ENCODE measurements around the gene HMCN2.
"Not testable (repeated sequence)": the region's sequence is repeated elsewhere in the genome, so short reads cannot be mapped to it uniquely, and the experiment has no call there.

The HMCN2 gene

DNA sequence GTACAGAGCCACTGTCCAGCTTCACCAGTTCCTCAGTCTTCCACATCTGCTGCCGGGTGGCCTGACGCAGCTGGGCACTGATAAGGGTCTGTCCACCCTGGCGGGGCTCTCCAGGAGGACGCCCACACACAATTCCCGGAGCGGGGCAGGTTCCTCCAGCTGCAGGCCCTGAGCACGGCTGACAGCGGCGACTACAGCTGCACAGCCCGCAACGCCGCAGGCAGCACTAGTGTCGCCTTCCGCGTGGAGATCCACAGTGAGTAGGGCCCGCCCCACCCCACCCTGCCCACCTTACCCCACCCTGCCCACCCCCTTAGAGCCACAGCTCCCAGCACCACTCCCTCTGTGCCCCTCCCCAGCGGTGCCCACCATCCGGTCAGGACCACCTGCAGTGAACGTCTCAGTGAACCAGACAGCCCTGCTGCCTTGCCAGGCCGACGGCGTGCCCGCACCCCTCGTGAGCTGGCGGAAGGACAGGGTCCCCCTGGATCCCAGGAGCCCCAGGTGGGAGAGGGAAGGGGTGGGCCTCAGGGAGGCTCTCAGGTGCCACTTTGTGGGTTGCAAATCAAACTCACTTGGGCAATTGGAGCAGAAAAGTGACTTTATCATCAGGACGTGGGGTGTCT is 130.4 kb downstream of the HMCN2 start:
- DNase-seq: no peak

DNA sequence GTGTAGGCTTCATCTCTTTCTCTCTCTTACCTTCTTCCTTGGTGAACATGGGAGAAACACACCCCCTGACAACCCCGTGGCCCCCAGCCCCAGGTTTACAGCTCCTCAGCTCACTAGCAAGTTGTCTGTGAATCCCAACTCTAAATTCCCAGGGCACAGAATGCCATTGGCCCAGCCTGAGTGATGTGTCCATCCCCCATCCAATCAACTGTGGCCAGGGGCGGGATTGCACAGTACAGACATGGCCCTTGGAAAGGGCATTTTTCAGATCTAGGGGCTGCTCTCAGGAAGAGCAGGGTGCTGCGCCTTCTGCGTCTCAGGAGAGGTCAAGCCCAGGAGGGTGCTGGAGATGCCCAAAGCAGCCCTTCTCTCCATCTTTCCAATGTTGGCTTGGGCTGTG is 131.0 kb downstream of the HMCN2 start:
- no peak for DNase-seq

DNA sequence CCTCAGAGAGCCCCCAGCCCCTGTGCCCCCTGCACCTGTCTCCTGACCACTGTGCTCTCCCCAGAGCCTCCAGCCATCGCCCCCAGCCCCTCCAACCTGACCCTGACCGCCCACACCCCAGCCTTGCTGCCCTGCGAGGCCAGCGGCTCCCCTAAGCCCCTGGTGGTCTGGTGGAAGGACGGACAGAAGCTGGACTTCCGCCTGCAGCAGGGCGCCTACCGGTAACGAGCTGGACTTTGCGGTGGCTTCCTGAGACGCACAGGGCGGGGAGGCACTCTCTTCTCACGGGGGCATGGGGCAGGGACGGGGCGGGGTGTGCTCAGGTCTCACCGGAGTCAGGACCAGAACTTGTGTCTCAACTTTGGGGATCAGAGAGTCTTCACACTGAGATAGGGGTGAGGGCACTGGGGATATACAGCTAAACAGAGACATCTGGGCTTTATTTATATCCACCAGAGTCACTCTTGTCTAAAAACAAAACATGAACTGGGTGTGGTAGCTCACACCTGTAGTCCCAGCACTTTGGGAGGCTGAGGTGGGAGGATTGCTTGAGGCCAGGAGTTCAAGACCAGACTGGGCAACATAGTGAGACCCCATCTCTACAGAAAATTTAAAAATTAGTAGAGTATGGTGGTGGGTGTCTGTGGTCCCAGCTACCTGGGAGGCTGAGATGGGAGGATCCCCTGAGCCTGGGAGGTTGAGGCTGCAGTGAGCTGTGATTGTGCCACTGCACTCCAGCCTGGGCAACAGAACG is 133.1 kb downstream of the HMCN2 start:
- no peak for DNase-seq

DNA sequence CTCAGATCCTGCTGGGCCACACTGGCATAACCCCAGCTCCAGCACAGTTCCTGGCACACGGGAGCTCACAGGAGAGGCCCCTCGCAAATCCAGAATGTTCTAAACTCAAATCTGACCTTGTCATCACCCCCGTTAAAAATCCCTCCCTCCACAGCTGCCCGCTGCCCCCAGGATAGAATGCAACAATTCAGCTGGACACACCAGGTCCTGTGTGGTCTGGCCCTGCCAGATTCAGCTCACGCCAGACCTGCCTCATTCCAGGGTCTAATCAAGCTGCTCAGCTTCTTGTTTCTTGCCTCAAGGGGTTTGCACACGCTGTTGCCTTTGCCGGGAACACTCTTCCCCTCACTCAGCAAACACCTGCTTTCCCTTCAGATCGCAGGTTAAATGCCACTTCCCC is 134.2 kb downstream of the HMCN2 start:
- no peak for DNase-seq

DNA sequence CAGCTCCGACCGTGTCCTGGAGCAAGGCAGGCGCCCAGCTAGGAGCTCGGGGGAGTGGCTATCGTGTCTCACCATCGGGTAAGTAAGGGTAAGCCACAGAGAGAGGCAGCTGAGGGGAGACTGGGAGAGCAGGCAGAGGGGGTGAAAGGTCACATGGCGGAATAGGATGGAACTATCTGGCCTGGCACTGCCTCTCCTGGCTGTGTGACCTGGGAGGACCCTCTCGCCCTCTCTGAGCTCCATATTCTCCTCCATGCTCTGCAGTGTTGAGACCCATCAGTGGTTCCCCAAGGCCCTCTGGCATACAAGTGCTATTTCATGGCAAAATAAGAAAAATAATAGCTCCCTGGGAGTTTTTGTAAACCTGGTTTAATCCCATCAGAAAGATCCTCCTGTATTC is 135.3 kb downstream of the HMCN2 start:
- DNase-seq: no peak

DNA sequence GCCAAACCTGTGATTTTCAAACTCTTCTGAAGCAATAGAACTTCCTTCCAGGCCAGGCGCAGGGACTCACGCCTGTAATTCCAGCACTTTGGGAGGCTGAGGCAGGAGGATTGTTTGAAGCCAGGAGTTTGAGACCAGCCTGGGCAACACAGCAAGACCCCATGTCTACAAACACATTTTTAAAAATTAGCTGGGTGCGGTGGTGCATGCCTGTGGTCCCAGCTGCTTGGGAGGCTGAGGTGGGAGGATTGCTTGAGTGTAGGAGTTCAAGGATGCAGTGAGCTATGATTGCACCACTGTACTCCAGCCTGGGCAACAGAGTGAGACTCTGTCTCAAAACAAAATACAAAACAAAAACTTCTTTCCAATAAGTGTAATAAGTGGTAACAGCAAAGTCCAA is 136.2 kb downstream of the HMCN2 start:
- DNase-seq: not testable (repeated sequence)

DNA sequence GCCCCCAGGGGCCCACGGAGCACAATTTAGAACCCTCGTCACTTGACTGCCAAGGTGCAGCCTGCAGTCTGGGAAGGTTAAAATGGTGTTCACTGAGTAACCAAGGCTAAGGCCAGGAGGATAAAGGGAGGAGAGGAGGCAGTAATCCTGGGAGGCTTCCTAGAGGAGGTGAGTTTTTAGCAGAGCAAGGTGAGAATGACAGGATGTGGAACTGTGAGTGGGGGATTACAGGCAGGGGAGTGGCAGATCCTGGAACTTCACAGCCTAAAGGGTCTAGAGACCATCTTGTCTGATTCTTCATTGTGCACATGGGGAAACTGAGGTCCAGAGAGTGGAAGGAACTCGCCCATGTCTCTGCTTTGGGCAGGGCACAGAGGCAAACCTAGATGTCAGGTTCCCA is 136.7 kb downstream of the HMCN2 start:
- no peak for DNase-seq

DNA sequence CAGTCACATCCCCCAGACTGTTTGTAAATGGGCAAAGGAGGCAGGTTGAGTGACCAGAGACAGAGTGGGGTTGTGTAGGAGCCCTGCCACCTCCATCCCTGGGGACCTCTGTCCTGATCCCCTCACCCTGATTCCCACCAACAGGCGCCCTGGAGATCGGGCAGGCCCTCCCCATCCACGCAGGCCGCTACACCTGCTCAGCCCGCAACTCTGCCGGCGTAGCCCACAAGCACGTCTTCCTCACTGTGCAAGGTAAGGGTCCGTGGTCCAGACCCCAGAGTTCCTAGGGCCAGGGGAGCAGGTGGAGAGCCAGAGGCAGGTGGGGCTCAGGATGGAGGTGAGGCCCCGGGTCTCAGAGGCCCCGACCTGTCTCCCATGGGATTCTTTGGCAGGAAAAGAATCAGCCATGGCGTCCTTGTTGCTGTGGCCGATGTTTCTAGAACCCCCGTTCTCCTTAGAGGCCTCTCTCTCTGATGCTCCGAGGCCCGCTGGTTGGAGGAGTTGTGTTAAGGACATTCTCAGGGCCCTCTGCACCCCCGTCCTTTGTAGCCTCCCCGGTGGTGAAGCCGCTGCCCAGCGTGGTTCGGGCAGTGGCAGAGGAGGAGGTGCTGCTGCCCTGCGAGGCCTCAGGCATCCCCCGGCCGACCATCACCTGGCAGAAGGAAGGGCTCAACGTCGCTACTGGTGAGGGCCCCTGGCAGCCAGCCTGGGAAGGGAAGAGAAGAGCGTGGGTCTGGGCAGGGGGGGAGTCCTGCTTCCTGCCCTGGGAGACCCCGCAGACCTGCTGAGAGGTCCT is 137.3 kb downstream of the HMCN2 start:
- DNase-seq: no peak

DNA sequence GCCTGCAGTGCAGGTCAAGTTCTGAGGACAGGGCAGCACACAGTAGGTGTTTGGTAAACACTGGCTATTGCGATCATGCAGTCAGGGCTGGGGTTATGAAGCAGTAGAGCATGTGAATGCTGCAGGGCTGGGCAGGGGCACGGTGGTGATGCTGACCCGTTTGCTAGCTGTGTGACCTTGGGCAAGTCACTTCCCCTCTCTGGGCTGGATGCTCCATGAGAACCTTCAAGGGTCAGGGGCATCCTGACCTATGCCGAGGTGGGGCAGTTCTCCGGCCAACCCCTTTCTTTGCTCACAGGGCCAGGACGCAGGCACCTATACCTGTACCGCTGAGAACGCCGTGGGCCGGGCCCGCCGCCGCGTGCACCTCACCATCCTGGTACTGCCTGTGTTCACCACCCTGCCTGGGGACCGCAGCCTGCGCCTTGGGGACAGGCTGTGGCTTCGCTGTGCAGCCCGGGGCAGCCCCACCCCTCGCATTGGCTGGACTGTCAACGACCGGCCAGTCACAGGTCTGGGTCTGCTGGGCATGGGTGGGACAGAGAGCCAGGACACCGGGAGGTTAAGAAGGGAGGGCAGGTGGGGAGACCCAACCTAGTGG is 140.2 kb downstream of the HMCN2 start:
- DNase-seq: no peak

DNA sequence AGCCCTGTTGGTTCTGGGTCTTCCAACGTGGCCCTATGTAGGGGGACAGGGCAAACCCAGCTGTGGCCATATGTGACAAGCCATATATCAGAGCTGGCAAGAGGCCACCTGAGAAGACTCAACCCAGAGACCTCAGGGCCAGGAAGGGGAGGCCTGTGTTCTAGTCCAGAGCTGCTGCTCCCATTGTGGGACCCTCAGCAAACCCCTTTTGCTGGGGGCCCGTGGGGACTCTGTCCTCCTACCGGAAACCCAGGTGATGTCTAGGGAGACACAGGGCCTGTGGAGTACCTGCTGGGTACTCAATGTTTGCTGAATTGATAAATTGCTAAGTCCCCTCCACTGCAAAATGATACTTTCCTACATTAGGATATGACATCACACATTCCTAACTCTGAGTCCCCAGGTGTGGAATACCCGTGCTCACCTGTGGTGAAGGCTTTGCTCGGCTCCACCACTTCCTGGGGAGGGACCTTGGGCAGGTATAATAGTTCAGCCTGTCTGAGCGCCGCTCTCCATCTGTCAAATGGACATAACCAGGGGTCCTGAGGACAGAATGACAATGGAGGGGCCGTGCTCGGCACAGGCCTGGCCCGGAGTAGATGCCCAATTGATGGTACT is 140.8 kb downstream of the HMCN2 start:
- DNase-seq: no peak

DNA sequence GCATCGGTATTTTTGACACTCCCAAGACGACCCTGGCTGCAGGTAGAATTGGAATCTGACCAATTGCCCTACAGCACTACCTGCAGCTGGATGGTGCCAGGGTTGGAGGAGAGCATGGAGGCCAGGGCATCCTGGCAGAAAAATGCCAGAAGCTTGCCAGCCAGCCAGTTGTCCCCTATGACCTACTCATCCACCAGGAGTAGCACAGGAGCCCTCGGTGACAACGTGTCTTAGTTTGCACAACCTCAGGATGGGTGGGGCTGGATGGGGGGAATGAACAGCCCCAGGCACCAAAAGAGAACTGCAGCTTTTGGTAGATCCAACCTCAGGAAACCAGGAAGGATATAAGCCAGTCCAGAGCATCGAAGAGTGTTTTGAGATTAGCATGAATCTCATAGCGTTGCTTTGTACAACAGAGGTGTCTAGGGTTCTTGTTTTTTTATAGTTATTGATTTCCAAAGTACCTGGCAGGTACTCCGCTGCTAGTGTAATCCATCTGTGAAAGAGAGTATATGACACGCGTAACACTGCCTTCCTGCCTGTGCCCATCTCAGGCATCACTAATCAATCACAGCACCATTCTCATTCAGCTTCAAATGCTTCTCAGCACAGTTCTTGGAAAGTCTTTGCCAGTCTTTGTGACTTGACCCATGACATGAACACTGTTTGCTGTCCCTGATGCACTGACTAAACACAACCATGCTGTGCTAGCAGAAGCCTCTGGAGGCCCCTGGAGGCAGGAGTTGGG is 142.5 kb downstream of the HMCN2 start:
- DNase-seq: no peak

DNA sequence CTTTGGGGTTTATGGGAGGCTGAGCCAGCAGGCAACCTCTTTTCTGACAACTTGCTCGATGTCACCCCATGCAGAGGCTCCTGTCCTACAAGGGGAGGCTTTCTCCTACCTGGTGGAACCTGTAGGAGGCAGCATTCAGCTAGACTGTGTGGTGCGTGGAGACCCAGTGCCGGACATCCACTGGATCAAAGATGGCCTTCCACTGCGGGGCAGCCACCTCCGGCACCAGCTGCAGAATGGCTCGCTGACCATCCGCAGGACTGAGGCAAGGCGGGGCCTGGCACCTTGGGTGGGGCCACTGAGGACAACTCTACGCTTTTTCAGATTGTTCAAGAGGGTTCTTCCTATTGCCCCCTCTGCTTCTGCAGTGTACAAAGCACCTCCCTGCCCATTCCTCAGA is 143.1 kb downstream of the HMCN2 start:
- no peak for DNase-seq

DNA sequence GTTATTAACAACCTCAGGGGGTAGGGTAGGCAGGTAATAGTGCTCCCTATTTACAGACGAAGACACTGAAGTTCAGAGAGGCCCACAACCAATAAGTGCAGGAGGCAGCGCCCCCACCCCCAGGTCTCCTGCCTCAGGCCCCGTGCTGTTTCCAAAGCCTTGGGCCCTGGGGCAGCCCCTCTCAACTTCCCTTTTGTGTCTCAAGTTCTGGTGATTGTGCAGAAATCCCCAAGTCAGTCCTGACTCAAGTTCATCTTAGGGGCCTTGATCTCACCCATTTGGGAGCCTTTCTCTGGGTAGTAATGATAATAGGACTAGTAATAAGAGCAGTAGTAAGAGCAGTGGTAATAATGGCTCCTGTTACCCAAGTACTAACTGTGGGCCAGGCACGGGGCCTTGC is 143.7 kb downstream of the HMCN2 start:
- DNase-seq: no peak

DNA sequence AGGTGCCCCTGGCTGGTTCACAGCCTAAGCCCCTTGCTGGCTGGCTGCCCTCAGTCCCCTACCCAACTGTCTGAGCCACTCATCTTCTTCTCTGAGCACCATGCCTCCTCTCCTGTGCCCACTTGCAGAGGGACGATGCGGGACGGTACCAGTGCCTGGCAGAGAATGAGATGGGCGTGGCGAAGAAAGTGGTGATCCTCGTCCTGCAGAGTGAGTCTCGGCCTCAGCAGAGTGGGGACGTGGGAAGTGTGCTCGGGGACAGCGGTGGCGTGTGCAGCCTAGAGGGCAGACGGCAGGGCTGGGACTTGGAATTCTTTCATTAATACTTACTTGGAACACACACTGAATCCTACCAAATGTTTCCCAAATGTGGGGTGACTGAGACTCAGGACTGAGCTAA is 144.9 kb downstream of the HMCN2 start:
- no peak for DNase-seq

DNA sequence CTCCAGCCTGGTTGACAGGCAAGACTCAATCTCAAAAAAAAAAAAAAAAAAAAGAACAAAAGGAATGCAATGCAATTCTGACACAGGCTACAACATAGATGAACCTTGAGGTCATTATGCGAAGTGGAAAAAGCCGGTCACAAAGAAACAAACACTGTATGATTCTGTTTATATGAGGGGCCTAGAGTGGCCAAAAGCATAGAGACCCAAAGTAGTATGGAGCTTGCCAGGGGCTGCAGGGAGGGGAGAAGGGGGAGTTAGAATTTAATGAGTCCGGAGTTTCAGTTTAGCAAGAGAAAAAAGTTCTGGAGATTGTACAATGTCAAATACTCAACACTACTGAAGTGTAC is 146.0 kb downstream of the HMCN2 start:
- DNase-seq: no peak

DNA sequence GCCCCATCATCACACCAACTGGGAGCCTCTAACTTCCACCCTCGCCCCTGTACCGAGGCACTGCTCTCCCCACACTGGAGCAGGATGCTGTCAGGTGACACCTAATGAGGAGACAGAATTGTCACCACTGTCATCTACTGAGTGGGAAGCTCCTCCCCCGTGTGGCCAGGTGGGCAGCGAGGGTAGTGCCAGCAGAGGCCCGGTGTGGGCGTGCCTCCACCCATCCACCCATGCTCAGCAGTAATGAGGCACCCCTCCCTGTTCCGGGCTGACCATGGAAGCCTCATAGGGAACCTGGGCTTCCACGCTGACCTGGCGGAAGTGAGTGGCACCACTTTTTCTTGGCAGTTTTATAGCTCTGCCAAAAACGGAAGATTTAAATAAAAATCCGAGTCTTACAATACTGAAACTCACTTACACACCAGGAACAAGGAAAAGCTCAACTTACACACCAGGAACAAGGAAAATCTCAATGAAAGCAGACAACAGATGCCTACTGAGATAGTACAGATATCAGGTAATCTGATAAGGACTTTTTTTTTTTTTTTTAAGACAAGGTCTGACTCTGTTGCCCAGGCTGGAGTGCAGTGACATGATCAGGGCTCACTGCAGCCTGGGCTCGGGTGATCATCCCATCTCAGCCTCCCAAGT is 148.6 kb downstream of the HMCN2 start:
- DNase-seq: no peak

DNA sequence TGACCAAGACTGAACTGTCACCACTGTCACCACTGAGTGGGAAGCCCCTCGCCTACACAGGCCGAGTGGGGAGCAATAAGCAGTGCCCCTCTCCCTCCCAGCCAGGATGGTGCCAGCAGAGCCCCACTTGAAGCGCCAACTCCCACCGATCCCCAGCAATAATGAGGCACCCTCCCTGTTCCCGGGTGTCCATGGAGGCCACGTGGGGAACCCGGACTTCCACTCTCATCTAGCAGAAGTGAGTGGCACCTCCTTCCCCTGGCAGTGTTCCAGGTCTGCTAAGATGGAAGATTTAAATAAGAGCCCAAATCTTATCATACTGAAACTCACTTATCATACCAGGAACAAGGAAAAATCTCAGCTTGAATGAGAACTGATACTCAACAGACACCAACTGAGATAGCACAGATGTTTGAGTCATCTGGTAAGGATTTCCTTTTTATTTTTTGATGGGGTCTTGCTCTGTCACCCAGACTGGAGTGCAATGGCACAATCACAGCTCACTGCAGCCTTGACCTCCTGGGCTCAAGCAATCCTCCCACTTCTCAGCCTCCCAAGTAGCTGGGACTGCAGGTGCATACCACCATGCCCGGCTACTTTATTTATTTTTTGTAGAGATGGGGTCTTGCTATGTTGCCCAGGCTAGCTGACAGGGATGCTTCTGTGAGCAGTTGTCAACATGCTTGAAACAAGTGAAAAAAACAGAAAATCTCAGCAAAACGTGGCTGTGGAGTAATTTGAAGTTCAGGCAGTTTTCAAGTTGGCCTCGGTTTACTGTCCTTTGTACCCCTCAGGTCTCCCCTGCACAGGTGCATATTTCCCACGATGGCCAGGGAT is 149.6 kb downstream of the HMCN2 start:
- no peak for DNase-seq

DNA sequence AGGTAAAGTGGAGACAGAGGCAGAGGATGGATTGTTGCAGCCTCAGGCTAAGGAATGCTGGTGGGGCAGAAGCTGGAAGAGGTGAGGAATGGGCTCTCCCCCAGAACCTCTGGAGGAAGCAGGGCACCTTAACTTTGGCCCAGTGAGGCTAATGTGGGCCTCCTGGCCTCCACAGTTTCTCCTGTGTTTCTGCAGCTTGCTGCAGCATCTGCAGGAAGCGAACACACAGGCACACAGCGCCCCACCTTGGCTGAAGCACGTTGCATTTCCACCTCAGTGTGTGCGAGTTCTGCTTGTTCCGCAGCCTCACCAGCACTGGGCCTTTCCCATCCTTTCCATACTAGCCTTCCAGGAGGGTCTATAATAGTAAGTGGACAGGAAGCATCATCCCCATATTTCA is 152.0 kb downstream of the HMCN2 start:
- DNase-seq: no peak

DNA sequence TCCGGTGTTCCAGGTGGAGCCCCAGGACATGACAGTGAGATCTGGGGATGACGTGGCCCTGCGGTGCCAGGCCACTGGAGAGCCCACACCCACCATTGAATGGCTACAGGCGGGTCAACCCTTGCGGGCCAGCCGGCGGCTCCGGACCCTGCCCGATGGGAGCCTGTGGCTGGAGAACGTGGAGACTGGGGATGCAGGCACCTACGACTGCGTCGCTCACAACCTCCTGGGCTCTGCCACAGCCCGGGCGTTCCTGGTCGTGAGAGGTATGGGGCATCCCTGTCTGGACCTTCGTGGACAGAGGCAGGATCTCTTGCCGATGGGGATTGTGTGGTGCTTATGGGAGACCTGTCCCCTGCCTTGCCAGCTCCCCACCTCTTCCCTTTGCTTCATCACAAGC is 153.2 kb downstream of the HMCN2 start:
- DNase-seq: no peak

DNA sequence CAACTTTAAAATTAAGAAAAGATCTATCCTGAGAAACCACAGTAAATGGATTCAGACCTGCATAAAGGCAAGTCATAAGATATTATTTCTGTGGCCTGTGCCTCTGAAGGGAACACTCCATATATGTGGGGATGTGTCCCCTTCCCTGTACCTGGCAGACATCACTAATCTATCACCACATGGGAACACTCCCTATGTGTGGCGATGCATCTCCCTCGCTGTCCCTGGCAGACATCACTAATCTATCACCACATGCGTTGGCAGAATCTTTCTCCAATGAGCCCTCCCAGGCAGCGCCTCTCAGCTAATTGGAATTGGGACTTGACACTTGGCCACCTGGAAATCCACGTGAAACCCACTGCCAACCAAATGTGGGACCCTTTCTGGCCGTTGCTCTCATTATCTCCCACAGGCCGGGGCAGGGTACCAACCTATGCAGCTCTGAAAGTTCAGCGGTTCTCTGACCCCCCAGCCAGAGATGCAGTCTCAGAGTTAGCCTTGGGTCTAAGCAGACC is 154.0 kb downstream of the HMCN2 start:
- DNase-seq: no peak
